ENCODE data around the gene DOCK10.

- TF ChIP-seq EZH2 (IDR thresholded peaks at IDR 0.05; ENCODE audit: low read length) (no peak), CTCF (optimal IDR thresholded peaks at IDR 0.05 in 1 of 3, IDR thresholded peaks at IDR 0.05 in 1 of 3, conservative IDR thresholded peaks at IDR 0.05 in 1 of 3; ENCODE audit: extremely low read depth in 1 of 3, insufficient read depth in 2 of 3, low read length in 3 of 3) (no peak)
Measured at GRCh38 chr2:225027061-225027762, 15.1 kb downstream of the DOCK10 start.
